H1 (cell line): Measurements from ENCODE around the gene GPATCH2. TPM values are rescaled to one million over a fixed set of nuclear protein-coding genes. Genes with fewer than 3 reads are reported as not detected.

Source experiments
- CTCF ChIA-PET: fragments of 300-600 bp; sonication (Branson Sonifier 250); formaldehyde crosslinking; loops from one replicate; lab custom pipeline; 2021; ENCODE audit not compliant: partially characterized antibody; lab: Charles Lee
- POLR2A ChIA-PET: fragments of 300-600 bp; sonication (Branson Sonifier 250); formaldehyde crosslinking; loops from one replicate; lab custom pipeline; 2021; ENCODE audit warnings: inconsistent platforms; ENCODE audit not compliant: partially characterized antibody; lab: Charles Lee
- DNase-seq, 2 experiments: peaks; one replicate each; pipeline versions ENCODE4 v3.0.0 to v3.0.0-alpha.2; 2010 to 2022; ENCODE audit warnings: low spot score in 2 of 2, low read depth in 1 of 2, mixed read lengths in 1 of 2
- FAIRE-seq: peaks from 2 replicates; lab custom pipeline; 2011; peaks lifted over from hg19 to GRCh38; lab: Jason Lieb, UNC
- H2AFZ ChIP-seq: 2 replicates; pipeline ENCODE4 v1.8.1; 2012; ENCODE audit warnings: low read length, inconsistent platforms
- H2AK5ac ChIP-seq: 2 replicates; pipeline ENCODE4 v1.6.1; 2013; ENCODE audit warnings: low read depth, low read length
- H2BK120ac ChIP-seq: replicated peaks from 2 replicates; pipeline ENCODE3; 2013; ENCODE audit warnings: low read depth, low read length, inconsistent platforms
- H2BK12ac ChIP-seq: 2 replicates; pipeline ENCODE4 v1.6.1; 2013; ENCODE audit warnings: low read depth, low read length
- H2BK15ac ChIP-seq: 2 replicates; pipeline ENCODE4 v1.6.1; 2013; ENCODE audit warnings: low read length
- H2BK20ac ChIP-seq: 2 replicates; pipeline ENCODE4 v1.6.1; 2013; ENCODE audit warnings: low read length
- H2BK5ac ChIP-seq: 2 replicates; pipeline ENCODE4 v1.6.1; 2013; ENCODE audit warnings: low read depth, low read length
- H3K14ac ChIP-seq: 2 replicates; pipeline ENCODE4 v1.6.1; 2013; ENCODE audit warnings: inconsistent platforms; ENCODE audit not compliant: insufficient read length
- H3K18ac ChIP-seq: 2 replicates; pipeline ENCODE4 v1.6.1; 2013; ENCODE audit warnings: low read length; ENCODE audit errors: extremely low read depth
- H3K23ac ChIP-seq: 2 replicates; pipeline ENCODE4 v1.6.1; 2013; ENCODE audit warnings: inconsistent platforms; ENCODE audit not compliant: insufficient read length
- H3K23me2 ChIP-seq: 2 replicates; pipeline ENCODE4 v1.6.1; 2013; ENCODE audit warnings: low read depth, low read length
- H3K27ac ChIP-seq: 2 replicates; pipeline ENCODE4 v1.6.1; 2011; ENCODE audit warnings: low read depth, low read length, inconsistent platforms
- H3K27me3 ChIP-seq, 4 experiments: replicated peaks in 1 of 4; 1 replicate in 1 of 4; 2 replicates in 3 of 4; pipeline versions ENCODE4 v1.6.1 to v1.8.1; 2011 to 2013; ENCODE audit warnings: low read length in 3 of 4, mild to moderate bottlenecking in 3 of 4, inconsistent platforms in 2 of 4, mixed read lengths in 2 of 4, moderate library complexity in 1 of 4; ENCODE audit not compliant: control insufficient read depth in 3 of 4, insufficient read depth in 3 of 4; ENCODE audit errors: extremely low read depth in 1 of 4
- H3K36me3 ChIP-seq, 4 experiments: 2 replicates each; pipeline versions ENCODE4 v1.6.1 to v1.8.1; 2011 to 2013; ENCODE audit warnings: mild to moderate bottlenecking in 4 of 4, low read length in 3 of 4, moderate library complexity in 2 of 4, control low read depth in 1 of 4, inconsistent platforms in 1 of 4; ENCODE audit not compliant: insufficient read depth in 4 of 4, control insufficient read depth in 2 of 4
- H3K4ac ChIP-seq: replicated peaks from 2 replicates; pipeline ENCODE3; 2013; ENCODE audit warnings: low read length, low read depth, mixed read lengths, inconsistent platforms; ENCODE audit not compliant: insufficient read length
- H3K4me1 ChIP-seq, 4 experiments: replicated peaks in 1 of 4; 1 replicate in 1 of 4; 2 replicates in 3 of 4; pipeline versions ENCODE4 v1.6.1 to v1.8.1; 2011 to 2013; ENCODE audit warnings: low read length in 3 of 4, inconsistent platforms in 2 of 4, mixed read lengths in 1 of 4; ENCODE audit not compliant: insufficient read depth in 4 of 4, control insufficient read depth in 3 of 4
- H3K4me2 ChIP-seq, 2 experiments: 2 replicates each; pipeline versions ENCODE4 v1.6.1 to v1.8.1; 2011 to 2013; ENCODE audit warnings: low read depth in 2 of 2, low read length in 2 of 2, control low read depth in 1 of 2, inconsistent platforms in 1 of 2, mild to moderate bottlenecking in 1 of 2; ENCODE audit not compliant: insufficient read depth in 1 of 2
- H3K4me3 ChIP-seq, 4 experiments: fragments of 200-600, 300-600 bp in 1 of 4; sonication (generic), shearing (Covaris generic), sonication (Bioruptor Twin) in 1 of 4; 2 replicates each; pipeline versions ENCODE4 v1.5.1 to v1.8.1; 2011 to 2016; ENCODE audit warnings: low read length in 4 of 4, low read depth in 3 of 4, control low read depth in 2 of 4, inconsistent platforms in 2 of 4, mild to moderate bottlenecking in 2 of 4, mixed read lengths in 1 of 4, moderate library complexity in 1 of 4; ENCODE audit not compliant: insufficient read depth in 2 of 4; ENCODE audit errors: extremely low read depth in 1 of 4
- H3K56ac ChIP-seq: replicated peaks from 2 replicates; pipeline ENCODE3; 2013; ENCODE audit warnings: low read depth, mild to moderate bottlenecking, mixed read lengths, low read length, inconsistent platforms; ENCODE audit not compliant: insufficient read length
- H3K79me1 ChIP-seq: 2 replicates; pipeline ENCODE4 v1.6.1; 2013; ENCODE audit warnings: low read depth, low read length, control low read depth
- H3K79me2 ChIP-seq, 2 experiments: 2 replicates each; pipeline versions ENCODE4 v1.6.1 to v1.8.1; 2012 to 2013; ENCODE audit warnings: low read length in 2 of 2, mild to moderate bottlenecking in 2 of 2, inconsistent platforms in 1 of 2; ENCODE audit not compliant: insufficient read depth in 2 of 2, control insufficient read depth in 1 of 2
- H3K9ac ChIP-seq, 4 experiments: replicated peaks in 1 of 4; 1 replicate in 1 of 4; 2 replicates in 3 of 4; pipeline versions ENCODE4 v1.6.1 to v1.8.1; 2011 to 2013; ENCODE audit warnings: low read depth in 3 of 4, low read length in 3 of 4, control low read depth in 2 of 4, mild to moderate bottlenecking in 2 of 4, moderate library complexity in 2 of 4, inconsistent platforms in 1 of 4; ENCODE audit errors: extremely low read depth in 1 of 4
- H3K9me3 ChIP-seq, 2 experiments: 2 replicates each; pipeline versions ENCODE4 v1.6.1 to v1.8.1; 2012 to 2013; ENCODE audit warnings: mild to moderate bottlenecking in 2 of 2, moderate library complexity in 2 of 2, control low read depth in 1 of 2, inconsistent platforms in 1 of 2, low read depth in 1 of 2, low read length in 1 of 2, mixed read lengths in 1 of 2; ENCODE audit not compliant: insufficient read depth in 2 of 2
- H4K20me1 ChIP-seq, 2 experiments: replicated peaks in 1 of 2; 2 replicates each; pipeline versions ENCODE3 to v1.8.1; 2011 to 2013; ENCODE audit warnings: inconsistent platforms in 2 of 2, low read length in 2 of 2, mild to moderate bottlenecking in 1 of 2; ENCODE audit not compliant: insufficient read depth in 2 of 2, control insufficient read depth in 1 of 2
- H4K5ac ChIP-seq: 2 replicates; pipeline ENCODE4 v1.6.1; 2013; ENCODE audit warnings: low read length, low read depth, mixed read lengths, inconsistent platforms; ENCODE audit not compliant: insufficient read length
- H4K8ac ChIP-seq: 2 replicates; pipeline ENCODE4 v1.8.0; 2013; ENCODE audit warnings: mild to moderate bottlenecking, moderate library complexity, low read length, inconsistent platforms; ENCODE audit not compliant: insufficient read depth; ENCODE audit errors: extremely low read depth
- H4K91ac ChIP-seq: replicated peaks from 2 replicates; pipeline ENCODE3; 2013; ENCODE audit warnings: low read length, mixed read lengths, inconsistent platforms; ENCODE audit not compliant: insufficient read length
- CBX5 ChIP-seq: fragments of 300-800, 300-1000 bp; sonication (generic); IDR thresholded peaks from 2 replicates; pipeline ENCODE4 v1.7.1; 2016; ENCODE audit warnings: antibody characterized with exemption, low read length, low read depth
- GABPA ChIP-seq: IDR thresholded peaks from 2 replicates; pipeline ENCODE4 v1.6.1; 2011; ENCODE audit warnings: mild to moderate bottlenecking, low read length, moderate library complexity, borderline replicate concordance; ENCODE audit not compliant: insufficient read depth
- JUND ChIP-seq: IDR thresholded peaks from 2 replicates; pipeline ENCODE4 v1.6.1; 2011; ENCODE audit warnings: mild to moderate bottlenecking, improper control_type of control experiment, low read length
- RAD21 ChIP-seq, 2 experiments: IDR thresholded peaks in 1 of 2; conservative IDR thresholded peaks in 1 of 2; 2 replicates each; pipeline ENCODE4 v1.6.1; 2011; ENCODE audit warnings: low read depth in 2 of 2, low read length in 2 of 2, improper control_type of control experiment in 1 of 2, inconsistent platforms in 1 of 2, mild to moderate bottlenecking in 1 of 2, moderate library complexity in 1 of 2
- TAF1 ChIP-seq: IDR thresholded peaks from 2 replicates; pipeline ENCODE4 v1.6.1; 2011; ENCODE audit warnings: mild to moderate bottlenecking, low read depth, low read length
- ZNF274 ChIP-seq: IDR thresholded peaks from 2 replicates; pipeline ENCODE4 v1.7.0; 2012; ENCODE audit warnings: low read length, borderline replicate concordance; ENCODE audit errors: extremely low read depth
- WGBS, 2 experiments: shearing (Covaris generic) in 1 of 2; methylation state at CpG; one replicate each; pipeline versions ENCODE4 v1.1.6 to v1.1.7; 2013 to 2015; ENCODE audit warnings: low lambda C conversion rate in 2 of 2, mixed read lengths in 2 of 2, inconsistent platforms in 1 of 2, low coverage in 1 of 2, missing lambda C conversion rate in 1 of 2; ENCODE audit not compliant: insufficient replicate concordance in 2 of 2, insufficient coverage in 1 of 2, insufficient read length in 1 of 2; ENCODE audit errors: extremely low coverage in 1 of 2, missing lambda C conversion rate in 1 of 2; 5-methylcytosine and 5-hydroxymethylcytosine counted together
- polyA plus RNA-seq, 7 experiments: library from polyadenylated mRNA; depleted of rRNA in 3 of 7; stranded (reverse) in 5 of 7; unstranded in 2 of 7; fragments of >200 nt in 5 of 7; fragments of 200-250 nt in 2 of 7; gene quantifications; 1 replicate in 5 of 7; 2 replicates in 1 of 7; 4 replicates in 1 of 7; pipeline versions ENCODE4 v1.2.1 to v1.2.3, GENCODE V29; 2011 to 2013; ENCODE audit warnings: missing spikeins in 2 of 7, mixed read lengths in 2 of 7
- total RNA-seq: library from RNA; stranded (reverse); fragmentation: NEBNext Ultra II Directional; extraction: Animal tissue kit (Norgen Biotek cat#: 25700); gene quantifications from 2 replicates; pipeline ENCODE4 v1.2.1, GENCODE V29; 2021

The GPATCH2 gene
- total and polyA plus RNA-seq, 2 of the 8 experiments (the other 6 are each of a cell fraction or from before 2014, with no cell fraction given) = 3.9 to 13.1 TPM

DNA sequence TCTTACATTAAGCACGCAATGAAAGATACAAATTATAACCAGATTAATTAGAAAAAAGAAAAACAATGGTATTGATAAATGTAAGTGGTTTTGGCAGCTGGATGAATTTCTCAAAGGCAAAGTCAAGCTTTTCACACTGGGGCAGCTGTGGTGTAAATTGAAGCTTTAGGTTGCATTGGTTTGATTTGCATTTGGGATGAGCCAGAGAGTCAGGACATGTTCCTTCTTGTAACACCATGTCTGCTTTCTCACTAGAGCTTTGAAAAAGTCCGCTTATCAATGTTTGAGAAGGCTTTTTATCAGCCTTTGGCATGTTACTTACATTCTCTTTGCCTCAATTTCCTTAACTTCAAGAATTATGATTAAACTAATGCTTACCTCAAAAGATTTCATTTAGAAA lies 173.9 kb downstream of the GPATCH2 start:
- 52% methylated on average over 2 of the region's 2 CpGs; no CpG with 5 or more reads in 1 of the 2 experiments for WGBS, 2 experiments

More for the DNA sequence above, 173.9 kb downstream of the GPATCH2 start:
- H2BK5ac ChIP-seq = no peak overlapping the region
- CTCF ChIA-PET = interaction anchor here (0.6 kb wide), 1 partner anchor 30 kb away, joined by 3 read pairs; no protein-coding TSS in a partner anchor
- no peak overlapping the region for H2BK20ac ChIP-seq
- H3K36me3 ChIP-seq = no peaks in the 10 kb centered on the region
- H3K23ac ChIP-seq = no peak overlapping the region
- H3K4ac ChIP-seq = no peak overlapping the region
- no peaks in the 10 kb centered on the region for H3K9me3 ChIP-seq
- no peak overlapping the region for H2AFZ ChIP-seq
- no peaks in the 10 kb centered on the region for H4K20me1 ChIP-seq
- H3K23me2 ChIP-seq = no peaks in the 10 kb centered on the region
- no peak overlapping the region for H2BK15ac ChIP-seq
- H3K4me3 ChIP-seq = no peak overlapping the region
- H4K8ac ChIP-seq = no peak overlapping the region
- no peak for TF ChIP-seq TAF1
- TF ChIP-seq CBX5 = no peak
- TF ChIP-seq ZNF274 = no peak
- no peak for TF ChIP-seq JUND
- no peak for TF ChIP-seq RAD21 (IDR thresholded peaks at IDR 0.05 in 1 of 2, conservative IDR thresholded peaks at IDR 0.05 in 1 of 2; ENCODE audit: low read depth in 2 of 2, low read length in 2 of 2)
- no peak for TF ChIP-seq GABPA
- no peak overlapping the region for H3K4me2 ChIP-seq
- H3K56ac ChIP-seq = no peak overlapping the region
- no peak overlapping the region for H3K9ac ChIP-seq
- DNase-seq (no peak), FAIRE-seq (no peak)
- H4K5ac ChIP-seq = no peak overlapping the region
- no peaks in the 10 kb centered on the region for H3K79me1 ChIP-seq
- H2BK120ac ChIP-seq = no peak overlapping the region
- no peak overlapping the region for H3K14ac ChIP-seq
- H4K91ac ChIP-seq = no peak overlapping the region
- H3K27me3 ChIP-seq = no peaks in the 10 kb centered on the region
- POLR2A ChIA-PET = no interaction called here
- H2BK12ac ChIP-seq = no peak overlapping the region
- H3K79me2 ChIP-seq = no peaks in the 10 kb centered on the region
- no peaks in the 10 kb centered on the region for H3K4me1 ChIP-seq
- no peak overlapping the region for H3K18ac ChIP-seq
- no peak overlapping the region for H2AK5ac ChIP-seq
- H3K27ac ChIP-seq = no peak overlapping the region
